UCSD-AML1 (cell line): Measurements from ENCODE around the gene KAZALD1.

Source experiments
- DNase-seq: peaks from one replicate; lab custom pipeline; 2025; ENCODE audit not compliant: unreplicated experiment; lab: John Stamatoyannopoulos, UW

KAZALD1 gene

GRCh38 chr10:101047961-101048892 lies 13.6 kb upstream of the KAZALD1 start:
- DNase-seq = no peak

DNA sequence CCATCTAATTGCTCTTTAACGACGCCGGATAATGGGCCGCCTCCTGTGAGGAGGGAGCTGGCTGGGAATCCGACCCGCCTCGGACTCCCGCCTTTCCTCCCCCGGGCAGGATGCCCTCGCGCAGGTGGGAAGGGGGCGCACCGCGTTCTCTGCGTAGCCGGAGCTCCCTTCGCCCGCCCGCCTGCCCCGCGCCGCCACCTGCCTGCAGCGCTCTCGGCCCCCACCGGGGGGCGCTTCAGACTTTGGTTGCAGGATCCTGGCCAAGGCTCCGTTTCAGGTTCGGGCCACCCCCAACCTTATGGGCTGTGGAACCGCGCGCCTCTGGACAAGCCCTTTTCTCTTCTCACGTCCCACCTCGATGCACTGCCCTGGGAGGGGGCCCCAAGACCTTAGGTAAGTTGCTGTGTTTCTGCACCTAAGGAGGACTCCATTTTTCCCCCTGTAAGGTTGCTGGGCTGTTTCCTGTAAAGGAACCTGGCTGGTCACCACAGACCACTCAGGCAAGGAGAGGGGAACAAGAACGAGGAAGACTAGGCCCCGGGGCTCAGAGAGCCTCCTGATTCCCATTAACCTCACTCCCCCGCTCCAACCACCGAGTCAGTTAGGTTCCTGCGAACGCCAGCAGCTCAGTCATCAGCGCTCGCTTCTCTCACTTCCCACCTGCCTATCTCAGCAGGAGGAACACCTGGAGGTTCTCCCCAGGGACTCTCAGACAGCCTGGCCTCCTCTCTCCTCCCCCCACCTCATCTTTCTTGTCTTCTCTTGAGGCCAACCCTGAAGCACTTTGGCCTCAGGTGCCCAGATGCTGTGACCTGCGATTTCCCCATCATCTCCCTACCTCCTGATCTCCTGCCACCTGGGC lies 11.3 kb upstream of the KAZALD1 start:
- DNase-seq = peak; percentile 80

DNA sequence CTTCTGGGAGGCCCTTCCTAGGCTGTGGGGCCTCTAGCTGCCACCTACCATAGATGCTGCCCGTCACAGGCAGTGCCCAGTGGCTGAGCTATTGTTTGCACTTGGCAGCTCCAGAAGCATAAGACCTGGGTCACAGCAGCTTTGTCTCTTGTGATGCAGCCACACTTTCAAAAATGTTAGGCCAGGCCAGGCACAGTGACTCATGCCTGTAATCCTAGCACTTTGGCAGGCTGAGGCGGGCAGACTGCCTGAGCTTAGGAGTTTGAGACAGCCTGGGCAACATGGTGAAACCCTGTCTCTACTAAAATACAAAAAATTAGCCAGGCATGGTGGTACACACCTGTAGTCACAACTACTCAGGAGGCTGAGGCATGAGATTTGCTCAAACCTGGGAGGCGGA lies 9.5 kb upstream of the KAZALD1 start:
- no peak for DNase-seq

DNA sequence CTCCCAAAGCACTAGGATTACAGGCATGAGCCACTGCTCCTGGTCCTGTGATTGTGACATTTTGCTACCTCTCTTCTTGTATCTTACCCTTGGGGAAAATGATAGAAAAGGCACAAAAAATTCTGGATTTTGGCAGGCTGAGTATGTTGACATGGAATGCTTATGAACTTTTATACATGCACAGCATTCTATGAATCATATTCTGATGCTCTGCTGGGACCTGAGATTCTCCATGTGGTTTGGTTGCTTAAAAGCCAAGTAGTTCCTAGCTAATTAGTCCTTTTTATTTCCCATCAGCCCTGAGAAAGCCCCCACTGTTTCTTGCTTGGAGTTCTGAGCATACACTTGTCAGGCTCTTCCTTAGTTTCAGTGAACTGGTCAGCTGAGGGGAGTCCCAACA lies 8.3 kb upstream of the KAZALD1 start:
- no peak for DNase-seq

GRCh38 chr10:101054351-101054750 lies 7.4 kb upstream of the KAZALD1 start:
- DNase-seq = no peak

GRCh38 chr10:101054876-101055275 lies 6.9 kb upstream of the KAZALD1 start:
- DNase-seq = no peak

DNA sequence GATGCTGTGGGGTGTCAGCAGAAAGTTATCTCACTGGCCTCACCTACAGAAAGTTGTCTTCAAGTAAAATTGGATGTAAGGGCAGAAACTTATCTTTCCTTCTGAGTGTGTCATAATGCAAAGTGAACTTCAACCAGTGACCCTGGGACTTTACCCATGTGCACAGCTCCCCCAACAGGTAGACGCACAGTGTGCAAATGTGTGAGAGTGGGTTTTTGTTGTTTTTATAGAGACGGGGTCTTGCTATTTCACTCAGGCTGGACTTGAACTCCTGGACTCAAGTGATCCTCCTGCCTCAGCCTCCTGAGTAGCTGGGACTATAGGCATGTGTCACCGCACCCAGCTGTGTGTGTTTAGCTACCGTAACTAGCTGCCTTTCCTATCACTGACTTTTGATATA lies 6.4 kb upstream of the KAZALD1 start:
- no peak for DNase-seq

- no peak for DNase-seq
These were observed 5.2 kb upstream of the KAZALD1 start for GRCh38 chr10:101056365-101057151.

- DNase-seq = peak; percentile 75
These were observed 1.5 kb upstream of the KAZALD1 start for GRCh38 chr10:101060036-101060950.

GRCh38 chr10:101060951-101061623 lies 702 bp upstream of the KAZALD1 start:
- peak; percentile 94 for DNase-seq

DNA sequence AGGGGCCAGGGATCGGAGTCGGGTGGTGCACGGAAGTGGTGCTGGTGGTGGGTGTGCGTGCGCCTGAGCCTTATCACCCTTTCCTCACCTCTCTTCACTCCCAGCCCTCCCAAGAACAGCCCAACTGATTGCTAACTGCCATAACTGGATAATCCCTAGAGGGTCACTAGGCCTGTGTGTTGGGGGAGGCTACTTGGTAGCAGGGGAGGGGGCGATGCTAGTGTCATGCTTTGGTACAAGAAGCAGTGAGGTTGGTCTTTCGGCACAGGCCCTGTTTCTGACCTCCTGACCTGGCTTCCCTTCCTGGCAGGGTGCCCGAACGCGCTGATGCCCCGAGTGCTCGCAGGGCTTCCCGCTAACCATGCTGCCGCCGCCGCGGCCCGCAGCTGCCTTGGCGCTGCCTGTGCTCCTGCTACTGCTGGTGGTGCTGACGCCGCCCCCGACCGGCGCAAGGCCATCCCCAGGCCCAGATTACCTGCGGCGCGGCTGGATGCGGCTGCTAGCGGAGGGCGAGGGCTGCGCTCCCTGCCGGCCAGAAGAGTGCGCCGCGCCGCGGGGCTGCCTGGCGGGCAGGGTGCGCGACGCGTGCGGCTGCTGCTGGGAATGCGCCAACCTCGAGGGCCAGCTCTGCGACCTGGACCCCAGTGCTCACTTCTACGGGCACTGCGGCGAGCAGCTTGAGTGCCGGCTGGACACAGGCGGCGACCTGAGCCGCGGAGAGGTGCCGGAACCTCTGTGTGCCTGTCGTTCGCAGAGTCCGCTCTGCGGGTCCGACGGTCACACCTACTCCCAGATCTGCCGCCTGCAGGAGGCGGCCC lies 652 bp downstream of the KAZALD1 start:
- peak; percentile 76 for DNase-seq

DNA sequence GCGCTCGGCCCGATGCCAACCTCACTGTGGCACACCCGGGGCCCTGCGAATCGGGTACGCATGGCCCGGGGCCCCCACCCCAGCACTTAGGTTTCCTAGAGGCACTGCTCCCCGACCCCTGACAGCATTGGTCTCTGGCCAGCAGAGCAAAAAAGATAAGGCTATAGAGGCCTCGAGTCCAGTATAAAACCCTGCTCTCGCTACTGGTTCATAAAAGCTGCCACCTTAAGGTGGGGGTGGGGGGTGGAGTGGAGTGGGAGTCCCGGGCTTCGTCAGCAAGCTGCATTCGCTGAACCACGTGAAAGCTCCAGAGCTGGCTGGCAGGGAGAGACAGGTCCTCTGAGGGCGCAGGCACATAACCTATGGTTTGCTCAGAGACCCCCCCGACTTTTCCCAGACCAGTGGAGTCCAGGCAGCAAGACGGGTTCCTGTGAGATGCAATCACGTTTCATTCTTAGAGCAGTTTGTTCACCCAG lies 1.3 kb downstream of the KAZALD1 start:
- peak; percentile 58 for DNase-seq

DNA sequence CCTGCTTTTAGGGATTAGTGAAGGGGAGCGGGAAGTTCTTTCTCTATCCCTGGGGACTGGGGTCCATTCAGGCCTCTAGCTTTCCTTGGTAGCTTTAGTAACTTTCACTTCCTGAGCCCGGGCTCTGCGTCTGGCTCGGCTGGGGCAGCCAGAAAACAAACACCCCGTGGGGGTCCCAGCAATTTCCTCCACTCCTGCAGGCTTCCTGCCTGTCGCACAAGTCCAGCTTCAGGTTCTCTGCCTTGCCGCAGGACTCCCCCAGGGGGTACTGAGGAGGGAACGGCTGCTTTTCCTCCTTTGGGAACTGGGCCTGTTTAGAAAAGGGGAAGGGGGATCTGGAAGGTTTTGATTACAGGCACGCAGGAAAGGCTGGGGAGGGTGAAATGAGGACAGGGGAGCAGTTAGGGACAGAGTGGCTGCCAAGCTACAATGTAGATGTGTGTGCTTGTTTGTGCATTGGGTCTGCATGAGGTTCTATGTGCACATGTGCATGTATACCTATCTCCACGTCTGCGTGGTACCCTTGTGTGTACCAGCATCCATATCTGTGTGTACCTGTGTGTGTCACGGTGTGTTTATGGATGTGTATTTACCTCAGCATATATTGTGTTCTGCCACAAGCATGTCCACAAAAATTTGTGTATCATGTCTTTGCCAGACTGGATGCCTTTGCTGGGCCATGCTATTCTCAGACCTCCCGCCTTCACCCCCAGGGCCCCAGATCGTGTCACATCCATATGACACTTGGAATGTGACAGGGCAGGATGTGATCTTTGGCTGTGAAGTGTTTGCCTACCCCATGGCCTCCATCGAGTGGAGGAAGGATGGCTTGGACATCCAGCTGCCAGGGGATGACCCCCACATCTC lies 2.0 kb downstream of the KAZALD1 start:
- DNase-seq = peak; percentile 77

GRCh38 chr10:101064415-101065030 lies 2.7 kb downstream of the KAZALD1 start:
- no peak for DNase-seq

GRCh38 chr10:101065481-101066145 lies 3.8 kb downstream of the KAZALD1 start:
- DNase-seq = no peak

- DNase-seq = peak; percentile 74
These were observed 4.5 kb downstream of the KAZALD1 start for GRCh38 chr10:101066146-101066895.
